Activated naive CD8-positive, alpha-beta T cell treated with anti-CD3 and anti-CD28 coated beads, Interleukin-2, amount 10 ng/mL, durations not matched to agents 7 days and 5 days (primary cell): ENCODE data around the gene KIF21B. TPM values are rescaled to one million over a fixed set of nuclear protein-coding genes. Genes with fewer than 3 reads are reported as not detected.
A peak's percentile ranks its signal among the peaks of the same experiment; 100 is the strongest.

Experiments used
- ATAC-seq: fragments of 150-1000 bp; cut with Tn5 transposase; one replicate; pipeline ENCODE4 v1.10.0; 2021; ENCODE audit warnings: low read depth, moderate library complexity
- POLR2A ChIA-PET: fragments of 350-600 bp; sonication (Branson Sonifier 250); formaldehyde crosslinking; loops from one replicate; lab custom pipeline; 2021; ENCODE audit warnings: antibody characterized with exemption; lab: Charles Lee
- DNase-seq: peaks from one replicate; pipeline ENCODE4 v3.0.0; 2021
- H3K27ac Mint-ChIP-seq: one replicate; pipeline ENCODE4 v1.8.0; 2022; ENCODE audit warnings: mild to moderate bottlenecking, mixed read lengths
- H3K27me3 Mint-ChIP-seq: one replicate; pipeline ENCODE4 v1.8.0; 2022; ENCODE audit warnings: mild to moderate bottlenecking, moderate library complexity, mixed read lengths
- H3K36me3 Mint-ChIP-seq: one replicate; pipeline ENCODE4 v1.8.0; 2021; ENCODE audit warnings: mild to moderate bottlenecking, mixed read lengths
- H3K4me1 Mint-ChIP-seq: one replicate; pipeline ENCODE4 v1.8.0; 2021; ENCODE audit warnings: mixed read lengths
- H3K4me3 Mint-ChIP-seq: one replicate; pipeline ENCODE4 v1.8.0; 2022; ENCODE audit warnings: mild to moderate bottlenecking, moderate library complexity, mixed read lengths
- H3K9me3 Mint-ChIP-seq: one replicate; pipeline ENCODE4 v1.8.0; 2021; ENCODE audit warnings: mixed read lengths
- total RNA-seq, 2 experiments: library from RNA; stranded (reverse); gene quantifications; one replicate each; pipeline ENCODE4 v1.2.3, GENCODE V29; 2021

KIF21B gene
- total RNA-seq, 2 experiments from 2014 or later = 143 TPM

DNA sequence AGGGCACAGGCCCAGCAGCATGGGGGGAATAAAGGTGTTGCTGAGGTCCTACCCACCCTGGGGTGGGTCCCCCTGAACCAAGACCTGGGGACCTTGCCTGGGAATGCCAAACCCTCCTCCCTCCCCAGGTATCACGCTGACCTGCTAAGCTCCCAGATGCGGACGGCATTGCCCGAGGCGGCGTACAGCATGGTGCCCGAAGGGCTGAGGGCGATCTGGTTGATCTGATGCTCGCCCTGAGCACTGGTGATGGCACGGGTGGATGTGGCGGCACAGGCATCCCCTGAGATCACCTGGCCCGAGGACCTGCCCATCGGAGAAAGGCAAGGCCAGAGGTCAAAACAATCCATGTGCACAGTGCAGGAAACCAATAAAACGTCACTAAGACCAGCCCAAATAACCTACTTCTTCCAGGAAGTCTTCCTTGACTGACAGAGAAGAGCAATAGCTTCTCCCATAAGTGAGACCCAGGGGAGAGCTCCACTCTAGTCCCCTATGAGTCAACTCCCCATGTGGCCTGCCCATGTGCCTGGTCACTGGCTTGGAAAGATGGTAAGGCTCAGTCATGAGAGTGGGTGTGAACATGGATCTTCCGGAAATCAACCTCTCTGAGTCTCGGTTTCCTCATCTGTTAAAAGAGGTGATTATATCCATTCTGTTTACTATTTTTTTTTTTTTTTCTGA lies 46.3 kb downstream of the KIF21B start:
- POLR2A ChIA-PET = no interaction called here
- ATAC-seq (no peak), DNase-seq (no peak)
- H3K36me3 Mint-ChIP-seq = peaks cover 26% of the 10 kb centered on the region
- no peaks in the 10 kb centered on the region for H3K27me3 Mint-ChIP-seq
- H3K4me1 Mint-ChIP-seq = no peaks in the 10 kb centered on the region
- no peak overlapping the region for H3K27ac Mint-ChIP-seq
- H3K4me3 Mint-ChIP-seq = no peak overlapping the region
- no peaks in the 10 kb centered on the region for H3K9me3 Mint-ChIP-seq

DNA sequence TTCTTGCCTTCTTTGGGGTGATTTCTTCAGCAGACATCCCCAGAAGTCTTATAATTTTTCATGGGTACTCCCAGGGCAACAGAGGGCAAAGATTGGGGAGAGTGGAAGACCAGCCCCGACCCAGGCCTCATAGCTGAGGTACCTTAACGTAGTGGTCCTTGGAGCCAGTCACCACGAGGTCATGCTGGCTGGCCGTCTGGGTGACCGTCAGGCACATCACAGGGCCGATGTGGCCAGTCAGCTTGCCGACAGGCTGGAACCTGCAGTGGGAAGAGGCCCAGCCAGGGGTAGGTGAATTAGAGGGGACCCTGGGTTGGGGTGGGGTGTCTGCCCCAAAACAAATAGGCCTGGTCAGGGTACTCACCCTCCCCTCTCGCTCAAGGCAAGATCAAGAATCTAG lies 46.9 kb downstream of the KIF21B start:
- peaks cover 28% of the 10 kb centered on the region for H3K36me3 Mint-ChIP-seq
- H3K4me3 Mint-ChIP-seq = no peak overlapping the region

GRCh38 chr1:200975458-200975857 lies 48.1 kb downstream of the KIF21B start:
- Mint-ChIP-seq H3K27ac (no peak overlapping the region), H3K9me3 (no peaks in the 10 kb centered on the region), H3K4me3 (no peak overlapping the region), H3K27me3 (no peaks in the 10 kb centered on the region), H3K4me1 (no peaks in the 10 kb centered on the region), H3K36me3 (peaks cover 28% of the 10 kb centered on the region)
- ATAC-seq (no peak), DNase-seq (no peak)
- POLR2A ChIA-PET = no interaction called here

More for the DNA sequence above, 46.9 kb downstream of the KIF21B start:
- Mint-ChIP-seq H3K4me1 (no peaks in the 10 kb centered on the region), H3K27ac (no peak overlapping the region), H3K27me3 (no peaks in the 10 kb centered on the region), H3K9me3 (no peaks in the 10 kb centered on the region)
- ATAC-seq (no peak), DNase-seq (no peak)
- POLR2A ChIA-PET = no interaction called here

GRCh38 chr1:200974711-200975110 lies 48.8 kb downstream of the KIF21B start:
- POLR2A ChIA-PET = no interaction called here

DNA sequence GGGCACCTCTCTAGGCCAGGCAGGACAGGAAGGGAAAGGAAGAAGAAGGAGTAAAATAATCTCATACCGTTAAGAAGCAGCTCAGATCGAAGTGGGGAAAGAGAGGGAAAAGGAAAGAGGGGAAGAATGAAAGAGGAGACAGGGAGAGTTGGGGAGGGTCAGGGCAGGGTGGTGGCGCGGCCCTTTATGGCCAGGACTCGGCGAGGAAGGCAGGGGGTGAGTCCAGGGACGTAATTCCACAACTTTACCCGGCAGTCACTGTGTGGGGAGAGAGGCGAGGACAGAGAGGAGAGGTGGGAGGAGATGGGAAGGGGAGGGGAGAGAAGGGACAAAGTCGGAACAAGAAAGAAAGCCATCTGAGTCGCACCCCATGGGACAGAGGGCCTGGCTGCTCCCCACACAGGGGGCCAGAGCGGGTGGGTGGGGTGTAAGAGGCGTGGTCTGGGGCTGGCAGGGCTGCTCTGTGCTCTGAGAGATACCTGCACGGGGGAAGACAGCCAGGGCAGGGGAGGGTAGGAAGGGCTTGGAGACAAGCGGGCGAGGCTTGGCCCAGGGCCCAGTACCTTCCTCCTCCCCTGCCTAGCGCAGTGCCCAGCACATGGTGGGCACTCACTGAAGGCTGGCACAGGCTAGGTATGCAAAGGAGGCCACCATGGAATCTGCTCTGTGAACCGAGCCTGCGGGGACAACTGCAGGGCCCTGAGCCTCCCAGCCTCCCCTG lies 49.4 kb downstream of the KIF21B start:
- Mint-ChIP-seq H3K4me3 (no peak overlapping the region), H3K36me3 (peaks cover 18% of the 10 kb centered on the region), H3K9me3 (no peaks in the 10 kb centered on the region), H3K27ac (no peak overlapping the region), H3K4me1 (no peaks in the 10 kb centered on the region), H3K27me3 (no peaks in the 10 kb centered on the region)
- POLR2A ChIA-PET = no interaction called here
- no peak for DNase-seq
- no peak for ATAC-seq

More at GRCh38 chr1:200974711-200975110, 48.8 kb downstream of the KIF21B start:
- ATAC-seq (no peak), DNase-seq (no peak)
- Mint-ChIP-seq H3K4me1 (no peaks in the 10 kb centered on the region), H3K9me3 (no peaks in the 10 kb centered on the region), H3K27ac (no peak overlapping the region), H3K36me3 (peaks cover 20% of the 10 kb centered on the region), H3K4me3 (no peak overlapping the region), H3K27me3 (no peaks in the 10 kb centered on the region)

- H3K4me1 Mint-ChIP-seq = no peaks in the 10 kb centered on the region
- no peak overlapping the region for H3K4me3 Mint-ChIP-seq
- H3K36me3 Mint-ChIP-seq = peaks cover 16% of the 10 kb centered on the region
- H3K27ac Mint-ChIP-seq = no peak overlapping the region
- DNase-seq = no peak
- POLR2A ChIA-PET = interaction anchor here (1.1 kb wide), 1 partner anchor 47 kb away, joined by 4 read pairs; no protein-coding TSS in a partner anchor
- no peaks in the 10 kb centered on the region for H3K27me3 Mint-ChIP-seq
- no peaks in the 10 kb centered on the region for H3K9me3 Mint-ChIP-seq
- ATAC-seq = no peak
These were observed 50.4 kb downstream of the KIF21B start for GRCh38 chr1:200972985-200973742.

GRCh38 chr1:200971955-200972711 lies 51.4 kb downstream of the KIF21B start:
- Mint-ChIP-seq H3K4me1 (no peaks in the 10 kb centered on the region), H3K9me3 (no peaks in the 10 kb centered on the region), H3K4me3 (no peak overlapping the region), H3K27ac (no peak overlapping the region), H3K27me3 (no peaks in the 10 kb centered on the region), H3K36me3 (peaks cover 14% of the 10 kb centered on the region)
- POLR2A ChIA-PET = interaction anchor here (1.1 kb wide), 2 partner anchors 48 to 147 kb away, joined by 3 to 4 read pairs; no protein-coding TSS in a partner anchor
- ATAC-seq (no peak), DNase-seq (peak; percentile 63)

GRCh38 chr1:200971428-200971903 lies 52.0 kb downstream of the KIF21B start:
- Mint-ChIP-seq H3K27ac (no peak overlapping the region), H3K4me1 (no peaks in the 10 kb centered on the region), H3K27me3 (no peaks in the 10 kb centered on the region), H3K36me3 (peaks cover 9% of the 10 kb centered on the region), H3K4me3 (no peak overlapping the region), H3K9me3 (no peaks in the 10 kb centered on the region)
- no peak for DNase-seq
- POLR2A ChIA-PET = interaction anchor here (1.1 kb wide), 1 partner anchor 148 kb away, joined by 3 read pairs; no protein-coding TSS in a partner anchor
- ATAC-seq = no peak

DNA sequence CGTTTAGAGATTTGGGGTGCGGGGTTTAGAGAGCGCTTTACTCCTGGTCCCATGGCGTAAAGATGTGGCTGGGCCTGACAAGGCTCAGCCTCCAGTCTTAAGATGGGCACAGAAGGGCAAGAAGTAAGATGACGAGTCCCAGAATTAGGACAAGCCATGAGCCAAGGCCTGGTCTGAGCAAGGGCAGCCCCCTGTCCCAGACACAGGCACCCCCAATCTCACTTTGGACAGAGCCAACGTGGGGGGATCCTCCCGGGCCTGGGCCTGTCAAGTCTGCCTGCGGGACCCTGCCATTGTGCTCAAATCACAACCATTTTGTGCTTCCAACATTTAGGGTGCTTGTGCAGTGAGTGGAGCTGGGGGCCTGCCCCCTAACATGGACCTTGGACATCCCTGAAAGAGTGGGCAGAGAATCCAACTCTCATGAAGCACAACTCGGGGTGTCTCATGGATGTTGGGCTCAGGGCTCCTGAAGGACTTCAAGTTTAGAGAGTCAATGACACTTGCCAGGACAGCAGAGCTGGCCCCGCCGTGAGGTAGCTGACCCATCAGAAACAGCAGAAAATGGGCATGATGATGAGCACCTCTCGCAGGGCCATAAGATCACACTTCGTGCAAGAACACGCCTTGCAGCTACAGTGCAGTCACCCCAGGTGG lies 52.6 kb downstream of the KIF21B start:
- H3K9me3 Mint-ChIP-seq = no peaks in the 10 kb centered on the region
- H3K4me1 Mint-ChIP-seq = no peaks in the 10 kb centered on the region
- no peak overlapping the region for H3K27ac Mint-ChIP-seq
- ATAC-seq (no peak), DNase-seq (no peak)
- no peaks in the 10 kb centered on the region for H3K27me3 Mint-ChIP-seq
- peaks cover 8% of the 10 kb centered on the region for H3K36me3 Mint-ChIP-seq
- POLR2A ChIA-PET = no interaction called here
- H3K4me3 Mint-ChIP-seq = no peak overlapping the region

DNA sequence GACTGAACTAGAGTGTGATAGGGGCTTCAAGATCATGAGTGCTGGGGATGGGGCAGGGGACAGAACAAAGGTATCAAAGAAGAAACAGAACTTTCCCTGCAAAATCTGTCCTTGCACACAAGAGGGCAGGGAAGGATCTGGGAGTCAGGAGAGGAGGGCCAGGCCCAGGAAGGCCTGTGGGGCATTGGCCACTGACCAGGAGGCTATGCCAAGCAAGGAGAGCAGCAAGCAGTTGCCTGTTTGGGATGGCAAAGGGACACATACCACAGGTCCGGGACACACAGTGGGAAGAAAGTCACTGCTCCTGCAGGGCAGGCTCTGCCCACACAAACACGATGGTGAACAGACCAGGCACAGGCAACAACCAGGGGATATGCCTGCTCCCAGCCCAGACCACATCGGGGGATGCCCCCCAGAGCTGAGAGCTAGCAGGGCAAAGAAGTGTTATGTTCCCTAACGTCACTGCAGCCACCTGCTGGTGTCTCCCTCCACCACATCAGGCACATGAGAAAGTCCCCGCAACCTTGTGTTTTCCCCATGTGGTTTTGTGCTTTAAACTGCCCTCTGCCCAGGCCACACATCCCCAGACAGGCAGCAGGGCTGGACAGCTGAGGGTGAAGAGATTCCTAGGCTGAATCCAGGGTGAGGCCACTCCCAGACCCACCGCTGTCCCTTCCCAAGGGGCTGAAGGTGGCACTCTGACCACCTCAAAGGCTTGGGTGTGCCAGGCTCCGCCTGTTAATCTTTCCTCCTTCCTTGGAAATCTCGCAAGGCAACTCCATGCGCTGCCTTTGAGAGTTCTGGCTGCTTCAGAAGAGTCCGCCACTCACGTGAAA lies 53.6 kb downstream of the KIF21B start:
- Mint-ChIP-seq H3K4me3 (no peak overlapping the region), H3K36me3 (peaks cover 8% of the 10 kb centered on the region), H3K9me3 (no peaks in the 10 kb centered on the region), H3K4me1 (no peaks in the 10 kb centered on the region), H3K27ac (peak overlapping the region; percentile 62), H3K27me3 (no peaks in the 10 kb centered on the region)
- ATAC-seq (peak; percentile 26), DNase-seq (no peak)
- POLR2A ChIA-PET = no interaction called here

DNA sequence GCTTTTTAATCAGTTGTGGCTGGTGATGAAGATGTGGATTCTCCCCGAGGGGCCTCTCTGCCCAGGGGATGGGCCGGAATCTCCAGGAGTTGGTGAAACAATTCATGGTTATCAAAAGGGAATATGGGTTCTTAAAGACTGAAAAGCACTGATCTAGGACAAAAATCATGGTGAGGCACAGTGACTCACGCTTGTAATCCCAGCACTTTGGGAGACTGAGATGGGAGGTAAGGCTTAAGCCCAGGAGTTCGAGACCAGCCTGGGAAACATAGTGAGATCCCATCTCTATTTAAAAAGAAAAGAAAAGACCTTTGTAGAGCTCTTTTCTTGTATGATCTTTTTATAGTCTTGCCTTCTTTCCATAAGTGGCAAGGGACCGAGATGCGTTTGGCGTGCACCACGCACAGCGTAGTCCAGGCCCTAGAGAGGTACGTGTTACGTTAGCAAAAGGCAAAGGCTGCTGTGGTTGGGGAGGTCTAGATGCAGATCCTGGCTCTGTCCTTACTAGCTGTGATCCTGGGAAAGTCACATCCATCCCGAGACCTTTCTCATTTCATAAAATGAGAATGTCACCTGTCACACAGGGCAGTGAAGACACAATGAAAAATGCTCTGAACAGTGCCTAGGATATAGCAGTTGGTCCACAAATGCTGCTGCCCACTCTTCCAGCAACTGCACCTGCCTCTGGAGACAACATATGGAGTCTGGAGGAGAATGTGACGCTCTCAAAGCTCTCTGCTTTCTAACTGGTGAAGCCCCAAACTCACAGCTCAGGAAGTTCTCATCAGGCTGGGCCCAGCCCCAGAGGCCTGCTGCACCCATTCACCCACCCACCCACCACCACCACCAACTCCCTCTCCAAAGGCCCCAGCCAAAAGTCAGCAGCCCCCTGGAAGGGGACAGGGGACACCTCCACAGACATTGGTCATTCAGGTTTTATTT lies 54.8 kb downstream of the KIF21B start:
- H3K4me3 Mint-ChIP-seq = no peak overlapping the region
- ATAC-seq = no peak
- no peaks in the 10 kb centered on the region for H3K9me3 Mint-ChIP-seq
- no peaks in the 10 kb centered on the region for H3K27me3 Mint-ChIP-seq
- no peak for DNase-seq
- H3K4me1 Mint-ChIP-seq = peaks cover 2% of the 10 kb centered on the region
- POLR2A ChIA-PET = interaction anchor here (0.7 kb wide), 1 partner anchor 47 kb away, joined by 3 read pairs; no protein-coding TSS in a partner anchor
- no peak overlapping the region for H3K27ac Mint-ChIP-seq
- peaks cover 8% of the 10 kb centered on the region for H3K36me3 Mint-ChIP-seq
